HG02973 (cell line): Measurements from ENCODE around the gene TNFSF13B.

Source experiments
- ATAC-seq: cut with Tn5 transposase; IDR thresholded peaks from one replicate; pipeline ENCODE4 v1.9.1; 2021; ENCODE audit warnings: moderate library complexity; ENCODE audit not compliant: unreplicated experiment

Gene TNFSF13B

DNA sequence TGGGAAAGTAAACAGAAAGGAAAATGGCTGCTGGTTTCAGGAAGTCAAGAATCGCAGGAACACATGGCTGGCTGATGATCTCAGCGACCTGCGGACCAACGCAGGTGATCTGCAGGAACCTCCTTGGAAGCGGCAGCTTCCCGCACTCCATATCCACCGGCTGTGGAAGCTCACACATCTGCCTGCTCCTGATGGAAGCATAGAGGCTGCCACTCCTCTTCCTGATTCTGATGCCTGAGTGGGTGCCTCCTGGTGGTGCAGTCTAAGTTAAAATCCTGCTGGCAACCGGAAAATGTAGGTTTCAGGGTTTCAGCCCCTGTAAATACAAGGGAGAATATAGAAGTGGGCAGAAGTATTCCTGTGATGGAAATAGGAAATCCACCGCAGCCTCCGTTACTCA is 75.5 kb downstream of the TNFSF13B start:
- ATAC-seq, result no peak

DNA sequence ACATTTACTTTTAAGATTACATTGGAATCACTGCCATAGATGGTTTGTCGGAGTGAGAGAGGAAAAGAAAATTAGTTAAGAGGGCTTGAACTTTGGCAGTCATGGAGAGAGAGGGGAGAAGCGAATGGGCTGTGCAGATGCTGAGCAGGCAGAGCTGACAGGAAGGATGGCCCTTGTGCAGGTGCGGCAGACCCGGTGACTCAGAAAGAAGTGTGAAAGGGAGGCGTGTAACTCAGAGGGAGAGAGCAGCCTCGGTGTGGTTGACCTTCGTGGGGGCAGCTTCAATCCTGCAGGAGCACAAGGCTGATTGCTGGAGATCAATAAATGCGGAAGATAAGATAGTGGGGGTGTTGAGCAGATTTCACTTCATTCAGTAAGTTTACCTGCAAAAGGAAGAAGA is 76.9 kb downstream of the TNFSF13B start:
- ATAC-seq, result no peak

DNA sequence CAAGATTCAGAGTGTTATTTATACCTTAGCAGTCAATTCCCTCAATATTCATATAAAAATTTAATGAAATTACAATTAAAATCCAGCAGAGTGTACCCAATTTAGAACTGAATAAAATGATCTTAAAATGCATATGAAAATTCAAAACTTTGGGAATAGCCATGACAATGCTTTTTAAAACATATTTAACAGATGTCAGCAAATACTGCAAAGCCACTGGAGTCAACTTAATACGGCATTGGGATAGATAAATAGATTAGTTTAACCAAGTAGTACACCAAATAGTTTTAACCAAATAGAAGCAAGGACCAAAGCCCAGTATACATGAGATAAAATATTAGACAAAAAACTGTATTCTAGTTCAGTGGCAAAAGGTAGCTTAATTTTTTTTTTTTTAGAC is 79.8 kb downstream of the TNFSF13B start:
- no peak for ATAC-seq

DNA sequence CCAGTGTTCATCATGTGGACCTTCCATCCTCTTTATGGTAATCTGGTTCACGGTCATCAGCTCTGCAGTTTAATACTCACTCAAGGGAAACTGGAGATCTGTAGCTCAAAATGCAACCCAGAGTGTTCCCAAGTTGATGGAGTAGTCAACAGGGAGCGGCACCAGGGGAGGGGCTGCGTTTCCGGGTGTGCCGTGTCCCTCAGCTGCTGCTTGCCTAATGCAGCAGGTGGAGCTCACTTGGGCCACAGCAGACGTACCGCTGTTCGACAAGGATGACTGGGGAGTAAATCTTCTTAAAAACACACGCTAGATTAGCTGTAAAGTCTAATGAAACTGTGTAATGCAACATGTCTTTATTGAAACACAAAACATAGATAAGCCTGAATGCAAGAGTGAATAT is 81.1 kb downstream of the TNFSF13B start:
- ATAC-seq, result no peak

DNA sequence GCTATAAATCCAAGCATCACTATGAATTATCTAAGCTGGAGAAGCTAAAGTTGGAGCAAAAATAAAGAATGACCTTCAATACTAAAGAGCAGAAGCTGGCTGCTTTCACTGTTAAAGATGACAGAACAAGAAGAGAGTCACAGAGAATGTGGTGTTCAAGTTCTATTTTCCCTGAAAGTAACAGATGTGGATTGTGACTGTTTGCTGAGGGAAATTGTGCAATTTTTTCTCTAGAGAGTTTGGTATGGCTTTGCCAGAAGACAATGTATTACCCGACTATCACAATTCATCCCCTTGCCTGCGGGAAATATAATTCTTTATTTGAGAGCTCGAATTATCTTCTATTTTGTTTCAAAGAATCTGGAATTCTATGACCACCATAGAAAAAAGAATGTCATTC is 83.1 kb downstream of the TNFSF13B start:
- no peak for ATAC-seq

DNA sequence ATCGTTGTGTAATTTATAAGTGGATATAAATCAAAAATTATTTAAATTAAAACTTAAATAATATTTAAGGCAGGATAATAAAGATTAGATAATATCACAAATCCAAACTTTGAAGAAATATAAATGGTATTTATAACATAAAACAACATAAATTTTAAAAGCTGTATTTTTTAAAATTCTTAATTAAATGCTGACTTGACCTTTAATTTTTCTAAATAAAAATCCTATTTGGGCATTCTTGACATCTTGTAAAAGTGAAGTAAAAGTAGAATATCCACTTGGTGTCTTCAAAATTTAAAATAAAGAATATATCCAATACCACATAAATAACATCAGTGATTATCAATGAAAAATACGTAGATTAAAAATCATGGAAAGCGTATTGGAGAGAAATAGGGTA is 87.7 kb downstream of the TNFSF13B start:
- no peak for ATAC-seq
